NCI-H2029 treated with DMSO at 0.1 percent for 48 hours (cell line): ENCODE measurements around the gene SPTLC2.

ENCODE experiments used
- DNase-seq: peaks from one replicate; lab custom pipeline; 2025; lab: John Stamatoyannopoulos, UW

SPTLC2 gene

DNA sequence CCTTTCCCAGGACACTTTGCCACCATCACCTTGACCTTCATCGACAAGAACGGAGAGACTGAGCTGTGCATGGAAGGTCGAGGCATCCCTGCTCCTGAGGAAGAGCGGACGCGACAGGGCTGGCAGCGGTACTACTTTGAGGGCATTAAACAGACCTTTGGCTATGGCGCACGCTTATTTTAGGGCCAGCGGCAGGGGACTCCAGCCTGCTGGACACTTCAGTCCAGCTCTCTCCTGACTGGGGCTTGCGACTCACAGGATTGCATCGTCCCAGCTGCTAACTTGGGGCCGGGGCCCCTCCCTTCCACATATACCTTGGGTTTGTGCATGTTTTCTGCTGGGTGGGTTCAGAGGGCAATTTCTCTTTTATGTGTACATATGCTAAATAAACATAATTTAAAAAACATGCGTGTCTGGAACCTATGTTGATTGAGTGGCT lies 147.4 kb downstream of the SPTLC2 start:
- DNase-seq = no peak

DNA sequence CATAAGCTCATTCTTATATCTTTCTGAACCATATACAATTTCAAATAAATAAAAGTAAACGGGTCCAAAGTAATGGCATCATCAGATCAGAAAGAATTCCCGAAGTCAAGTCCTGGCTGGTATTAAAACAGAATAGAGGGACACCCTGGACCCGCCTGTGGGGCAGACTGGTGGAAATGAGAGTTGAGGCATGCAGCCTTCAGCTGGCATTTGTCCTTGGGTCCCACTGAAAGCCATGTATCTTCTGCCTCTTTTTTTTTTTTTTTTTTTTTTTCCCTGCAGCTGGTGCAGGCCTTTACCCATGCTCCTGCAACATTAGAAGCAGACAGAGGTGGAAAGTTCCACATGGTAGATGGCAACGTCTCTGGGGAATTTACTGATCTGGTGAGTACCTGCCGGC lies 148.6 kb downstream of the SPTLC2 start:
- no peak for DNase-seq

DNA sequence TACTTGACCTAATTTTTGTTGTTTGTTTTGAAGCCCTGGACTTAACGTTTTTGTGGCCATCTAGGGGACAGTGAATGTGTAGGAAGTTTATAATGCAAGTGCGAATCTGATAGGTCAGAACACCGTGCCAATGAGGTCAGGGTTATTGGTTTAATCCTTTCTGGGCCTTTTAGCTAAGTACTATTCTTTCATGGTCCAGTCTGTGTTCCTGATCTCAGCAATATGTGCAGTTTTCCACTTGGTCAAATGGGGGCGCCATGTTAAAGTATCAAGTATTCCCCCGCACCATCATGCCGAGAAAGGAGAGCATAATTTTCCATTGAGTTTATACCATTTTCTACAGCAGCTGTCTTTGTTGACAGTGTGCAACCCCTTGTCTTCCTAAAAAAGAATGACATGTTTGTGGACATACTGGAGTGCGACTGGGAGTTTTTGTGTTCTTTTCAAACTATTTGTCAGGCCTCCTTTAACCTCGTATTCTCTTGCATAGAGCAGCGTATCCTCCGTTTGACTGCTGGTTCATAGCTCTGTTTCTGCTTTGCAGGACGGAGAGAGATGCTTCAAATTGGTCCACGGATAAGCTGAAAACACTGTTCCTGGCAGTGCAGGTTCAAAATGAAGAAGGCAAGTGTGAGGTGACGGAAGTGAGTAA lies 157.2 kb downstream of the SPTLC2 start:
- DNase-seq = no peak

DNA sequence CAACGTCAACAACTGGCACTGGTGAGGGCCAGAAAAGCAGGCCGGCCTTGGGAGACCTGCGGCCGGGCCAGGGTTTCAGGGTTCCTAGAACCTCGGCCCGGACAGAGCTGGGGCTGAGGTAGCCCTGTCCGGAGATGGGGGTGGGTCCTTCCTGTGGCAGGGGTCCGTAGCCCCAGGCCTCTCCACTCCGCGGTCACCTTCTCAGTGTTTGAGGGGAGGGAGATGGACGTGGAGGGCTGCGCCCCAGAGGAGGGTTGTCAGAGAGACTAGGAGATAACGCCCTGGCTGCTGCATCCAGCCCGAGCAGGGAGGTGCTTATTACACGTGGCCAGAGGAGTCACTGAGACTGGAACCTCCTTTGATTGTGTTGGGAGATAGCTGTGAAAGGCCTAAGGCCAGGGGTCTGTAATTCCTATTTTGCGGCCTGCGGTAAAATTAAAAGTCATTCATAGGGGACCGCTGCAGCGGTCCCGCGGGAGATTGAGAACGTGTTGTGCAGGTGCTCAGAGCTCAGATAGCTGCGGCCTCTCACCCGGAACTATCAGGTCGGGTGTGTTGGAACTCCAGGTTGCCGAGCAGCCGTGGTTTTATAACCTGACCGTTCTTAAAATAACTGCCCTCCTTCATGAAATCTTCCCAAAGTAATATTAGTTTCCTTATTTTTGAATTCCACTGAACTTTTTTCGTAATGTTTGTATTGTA lies 158.0 kb downstream of the SPTLC2 start:
- DNase-seq = no peak

DNA sequence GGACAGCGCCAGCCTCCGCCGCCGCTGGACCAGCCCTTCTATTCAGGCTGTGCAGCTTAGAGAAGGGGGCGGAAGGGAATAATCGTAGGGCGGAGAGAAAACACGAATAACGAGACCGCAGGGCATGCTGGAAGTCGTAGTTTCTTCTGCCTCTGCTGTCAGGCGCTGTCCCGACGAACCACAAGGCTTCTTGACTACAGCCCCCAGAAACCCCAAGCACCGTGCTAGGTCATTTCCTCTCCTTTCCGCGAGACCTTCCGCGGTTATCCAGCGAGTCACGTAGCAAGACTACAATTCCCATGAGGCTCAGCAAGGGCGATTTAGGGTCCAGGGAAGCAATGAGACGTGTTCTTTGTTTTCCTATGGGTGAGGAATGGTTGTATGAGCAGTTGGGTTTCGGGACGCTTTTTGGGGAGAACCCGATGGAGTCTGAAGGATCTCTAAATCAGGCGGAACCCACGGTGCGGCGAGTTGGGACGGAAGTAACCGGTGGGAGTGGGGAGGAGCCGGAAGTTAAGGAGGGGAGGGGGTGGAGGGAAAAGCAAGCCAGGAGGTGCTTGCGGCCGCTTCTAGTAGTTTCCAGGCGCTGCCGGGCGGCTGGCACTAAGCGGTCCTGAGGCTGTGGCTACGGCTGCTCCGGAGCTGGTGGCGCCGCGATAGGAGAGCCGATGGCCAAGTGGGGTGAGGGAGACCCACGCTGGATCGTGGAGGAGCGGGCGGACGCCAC lies 158.8 kb downstream of the SPTLC2 start, which contains the start of the genes AHSA1 and VIPAS39:
Gene AHSA1 (plus strand): TSS at position 572 of the 727 bp plus-strand sequence. CDS start 97 bp downstream, at position 669.
Gene VIPAS39 (minus strand): TSS at position 80 of the 727 bp plus-strand sequence. CDS start 3,499 bp downstream, outside the sequence.
- peak; percentile 79 for DNase-seq

DNA sequence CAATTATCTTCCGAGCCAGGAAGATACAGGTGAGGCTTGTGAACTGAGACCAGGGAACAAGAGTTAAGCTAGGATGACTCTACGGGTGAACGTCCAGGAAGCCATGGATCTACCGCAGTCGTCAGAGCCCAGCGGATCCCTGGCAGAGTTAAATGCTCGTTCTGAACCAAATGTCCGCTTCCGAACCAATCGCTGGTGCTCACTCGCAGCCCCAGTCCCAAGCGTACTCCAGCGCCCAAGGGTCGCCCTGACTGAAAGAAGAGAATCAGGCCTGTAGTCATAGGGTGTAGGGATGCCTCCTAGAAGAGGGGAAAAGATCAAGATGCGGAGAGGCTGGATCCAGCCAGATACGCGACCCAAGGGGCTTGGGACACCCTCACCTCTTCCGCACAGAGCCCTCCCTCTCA lies 159.3 kb downstream of the SPTLC2 start:
- no peak for DNase-seq
